ENCODE measurements around the gene GMCL2. TPM values are rescaled to one million over a fixed set of nuclear protein-coding genes. Genes with fewer than 3 reads are reported as not detected.

GMCL2 gene
- total and polyA plus RNA-seq, 9 of the 15 experiments (the other 6 are each of a cell fraction or from before 2014, with no cell fraction given), result 0.04 TPM; not detected in 8

- Histone ChIP-seq H3K36me3 (ENCODE audit: control insufficient read depth, insufficient read depth, low read length) (peaks cover 2% of the 10 kb centered on the region; the same call in 2 of the 3 replicates), H2AFZ (ENCODE audit: low read depth, low read length) (peak overlapping the region; percentile 75), H3K9ac (ENCODE audit: insufficient read depth in 1 of 2, low read depth in 2 of 2, low read length in 2 of 2) (peak overlapping the region in 1 of 2 experiments; percentile 68; a peak in 1 of 4 replicates), H3K9me3 (replicated peaks; ENCODE audit: control insufficient read depth, insufficient read depth, low read depth, low read length) (no peaks in the 10 kb centered on the region), H4K20me1 (replicated peaks; ENCODE audit: control insufficient read depth, insufficient read depth, low read length) (no peaks in the 10 kb centered on the region), H3K4me1 (replicated peaks in 1 of 2; ENCODE audit: control insufficient read depth in 2 of 2, insufficient read depth in 2 of 2, low read length in 2 of 2) (peaks cover 28 to 43% of the 10 kb centered on the region in 2 experiments), H3K4me3 (no peak overlapping the region), H3K27me3 (ENCODE audit: control insufficient read depth in 2 of 2, insufficient read depth in 2 of 2, low read length in 2 of 2) (no peaks in the 10 kb centered on the region), H3K27ac (ENCODE audit: extremely low read depth, low read depth, low read length) (no peak overlapping the region), H3K9me1 (ENCODE audit: control insufficient read depth, insufficient read depth, low read length) (no peaks in the 10 kb centered on the region), H3K79me2 (ENCODE audit: control insufficient read depth, insufficient read depth, low read length) (peaks cover 14% of the 10 kb centered on the region), H3K4me2 (ENCODE audit: insufficient read depth, low read length) (peak overlapping the region; percentile 22; the same call in 1 of the 2 replicates)
- ChIA-PET CTCF (ENCODE audit: low intra/inter-chr PET ratio) (interaction anchor here (0.5 to 1.3 kb wide), 2 partner anchors 321 to 603 kb away, joined by 3 to 4 read pairs; no protein-coding TSS in a partner anchor), POLR2A (interaction anchor here (0.6 to 0.7 kb wide), 2 partner anchors 410 to 412 kb away, joined by 3 read pairs; no protein-coding TSS in a partner anchor)
- ATAC-seq, result no peak
- no peak for FAIRE-seq
- no peak for TF ChIP-seq ZNF311 (CRISPR knock-in tag; IDR thresholded peaks at IDR 0.05)
- no peak for TF ChIP-seq PPARD (CRISPR knock-in tag; IDR thresholded peaks at IDR 0.05)
- TF ChIP-seq HEY1 (CRISPR knock-in tag; IDR thresholded peaks at IDR 0.05; ENCODE audit: borderline replicate concordance), result no peak
- TF ChIP-seq ZBTB1 (CRISPR knock-in tag; IDR thresholded peaks at IDR 0.05; ENCODE audit: borderline replicate concordance, low read depth), result no peak
- TF ChIP-seq, protein P1, sequence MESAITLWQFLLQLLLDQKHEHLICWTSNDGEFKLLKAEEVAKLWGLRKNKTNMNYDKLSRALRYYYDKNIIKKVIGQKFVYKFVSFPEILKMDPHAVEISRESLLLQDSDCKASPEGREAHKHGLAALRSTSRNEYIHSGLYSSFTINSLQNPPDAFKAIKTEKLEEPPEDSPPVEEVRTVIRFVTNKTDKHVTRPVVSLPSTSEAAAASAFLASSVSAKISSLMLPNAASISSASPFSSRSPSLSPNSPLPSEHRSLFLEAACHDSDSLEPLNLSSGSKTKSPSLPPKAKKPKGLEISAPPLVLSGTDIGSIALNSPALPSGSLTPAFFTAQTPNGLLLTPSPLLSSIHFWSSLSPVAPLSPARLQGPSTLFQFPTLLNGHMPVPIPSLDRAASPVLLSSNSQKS (CRISPR knock-in tag; IDR thresholded peaks at IDR 0.05), result no peak
- TF ChIP-seq, protein P2, sequence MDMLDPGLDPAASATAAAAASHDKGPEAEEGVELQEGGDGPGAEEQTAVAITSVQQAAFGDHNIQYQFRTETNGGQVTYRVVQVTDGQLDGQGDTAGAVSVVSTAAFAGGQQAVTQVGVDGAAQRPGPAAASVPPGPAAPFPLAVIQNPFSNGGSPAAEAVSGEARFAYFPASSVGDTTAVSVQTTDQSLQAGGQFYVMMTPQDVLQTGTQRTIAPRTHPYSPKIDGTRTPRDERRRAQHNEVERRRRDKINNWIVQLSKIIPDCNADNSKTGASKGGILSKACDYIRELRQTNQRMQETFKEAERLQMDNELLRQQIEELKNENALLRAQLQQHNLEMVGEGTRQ (CRISPR knock-in tag; IDR thresholded peaks at IDR 0.05), result no peak
- no peak for TF ChIP-seq SRSF3 (IDR thresholded peaks at IDR 0.05; ENCODE audit: insufficient read depth, low read length)
- no peak for TF ChIP-seq MEIS2 (IDR thresholded peaks at IDR 0.05; ENCODE audit: partially characterized antibody)
- no peak for TF ChIP-seq GABPB1 (CRISPR knock-in tag; IDR thresholded peaks at IDR 0.05)
- TF ChIP-seq ZNF436 (CRISPR knock-in tag; IDR thresholded peaks at IDR 0.05), result no peak
- TF ChIP-seq SRSF9 (IDR thresholded peaks at IDR 0.05; ENCODE audit: borderline replicate concordance, low read depth, low read length), result no peak
- no peak for TF ChIP-seq BRD4 (IDR thresholded peaks at IDR 0.05)
- no peak for TF ChIP-seq ZNF507 (tag; conservative IDR thresholded peaks at IDR 0.05)
- no peak for TF ChIP-seq PYGO2 (tag; IDR thresholded peaks at IDR 0.05)
- no peak for TF ChIP-seq AFF4 (CRISPR knock-in tag; IDR thresholded peaks at IDR 0.05)
- no peak for TF ChIP-seq KDM4B (IDR thresholded peaks at IDR 0.05; ENCODE audit: borderline replicate concordance in 2 of 2, low read depth in 1 of 2)
- no peak for TF ChIP-seq GATAD2B (IDR thresholded peaks at IDR 0.05; ENCODE audit: borderline replicate concordance)
- TF ChIP-seq ETS2 (tag; IDR thresholded peaks at IDR 0.05; ENCODE audit: borderline replicate concordance, poor library complexity, severe bottlenecking), result no peak
- intact Hi-C loops (cut with micrococcal nuclease), result loop anchor here (5.0 kb wide), 2 partner anchors 316 to 601 kb away; no protein-coding TSS in a partner anchor
- BruUV-seq (replicated peaks), result no TSS peak
- WGBS (ENCODE audit: insufficient coverage, low coverage, missing lambda C conversion rate), result 88% methylated on average over 9 of the region's 9 CpGs
- in situ Hi-C loops (cut with MboI), result no loop called here
- no peak for DNase-seq (ENCODE audit: extremely low read depth in 1 of 4, low spot score in 3 of 4)
These were observed 49.0 kb upstream of the GMCL2 start for GRCh38 chr5:178236126-178236525.

Data from K562 (cell line).